WTC11 (cell line): ENCODE data around the gene KLRG1. TPM values are rescaled to one million over a fixed set of nuclear protein-coding genes. Genes with fewer than 3 reads are reported as not detected.

Source experiments
- ATAC-seq: fragments of 200-7000 bp; cut with Tn5 transposase; 2 replicates; pipeline ENCODE4 v1.10.0; 2021; ENCODE audit warnings: mild to moderate bottlenecking, moderate library complexity
- CTCF ChIA-PET: fragments of 300-600 bp; sonication (Branson Sonifier 250); formaldehyde crosslinking; loops from one replicate; lab custom pipeline; 2021; ENCODE audit warnings: antibody characterized with exemption; lab: Charles Lee
- POLR2A ChIA-PET: fragments of 350-600 bp; sonication (Branson Sonifier 250); formaldehyde crosslinking; loops from one replicate; lab custom pipeline; 2021; ENCODE audit warnings: antibody characterized with exemption; lab: Charles Lee
- DNase-seq: peaks from one replicate; pipeline ENCODE4 v3.0.0; 2021; ENCODE audit warnings: low spot score
- H3K27ac Mint-ChIP-seq: 2 replicates; pipeline ENCODE4 v1.8.0; 2021; ENCODE audit warnings: mixed read lengths
- H3K27me3 Mint-ChIP-seq: 2 replicates; pipeline ENCODE4 v1.8.0; 2021; ENCODE audit warnings: low read depth, mild to moderate bottlenecking, moderate library complexity, mixed read lengths
- H3K36me3 Mint-ChIP-seq: 2 replicates; pipeline ENCODE4 v1.8.0; 2021; ENCODE audit warnings: mixed read lengths
- H3K4me1 Mint-ChIP-seq: 2 replicates; pipeline ENCODE4 v1.8.0; 2022; ENCODE audit warnings: mixed read lengths
- H3K4me3 Mint-ChIP-seq: 2 replicates; pipeline ENCODE4 v1.8.0; 2021; ENCODE audit warnings: mild to moderate bottlenecking, moderate library complexity, mixed read lengths
- H3K9me3 Mint-ChIP-seq: 2 replicates; pipeline ENCODE4 v1.8.0; 2021; ENCODE audit warnings: mixed read lengths
- FOXJ3 ChIP-seq: sonication (generic); formaldehyde crosslinking; IDR thresholded peaks from 2 replicates; pipeline ENCODE4 v1.9.0; 2021; ENCODE audit warnings: missing genetic modification reagents, mild to moderate bottlenecking, borderline replicate concordance
- FOXP1 ChIP-seq: sonication (generic); formaldehyde crosslinking; IDR thresholded peaks from 2 replicates; pipeline ENCODE4 v1.8.0; 2022; ENCODE audit warnings: missing genetic modification reagents, mild to moderate bottlenecking, moderate library complexity, borderline replicate concordance
- NR3C1 ChIP-seq: sonication (generic); formaldehyde crosslinking; conservative IDR thresholded peaks from 2 replicates; pipeline ENCODE4 v1.8.1; 2023; ENCODE audit warnings: low read depth, mild to moderate bottlenecking, missing genetic modification reagents
- PRRX2 ChIP-seq: fragments of 250-450 bp; sonication (Bioruptor Pico); IDR thresholded peaks from 2 replicates; pipeline ENCODE4 v1.8.0; 2021; ENCODE audit warnings: mild to moderate bottlenecking
- RORB ChIP-seq: fragments of 250-450 bp; sonication (Bioruptor Pico); IDR thresholded peaks from 2 replicates; pipeline ENCODE4 v1.9.0; 2021; ENCODE audit warnings: mild to moderate bottlenecking
- SMAD3 ChIP-seq: sonication (generic); formaldehyde crosslinking; IDR thresholded peaks from 2 replicates; pipeline ENCODE4 v1.8.0; 2022; ENCODE audit warnings: missing genetic modification reagents, mild to moderate bottlenecking, borderline replicate concordance
- ZMAT4 ChIP-seq: fragments of 250-450 bp; sonication (Bioruptor Pico); IDR thresholded peaks from 2 replicates; pipeline ENCODE4 v1.9.0; 2021; ENCODE audit warnings: mild to moderate bottlenecking
- ZNF416 ChIP-seq: fragments of 250-450 bp; sonication (Bioruptor Pico); IDR thresholded peaks from 2 replicates; pipeline ENCODE4 v1.9.0; 2021; ENCODE audit warnings: mild to moderate bottlenecking, inconsistent platforms
- total RNA-seq: library from RNA; stranded (reverse); gene quantifications from 3 replicates; pipeline ENCODE4 v1.2.3, GENCODE V29; 2021
- TF ChIP-seq, protein P1 (sequence below): sonication (generic); formaldehyde crosslinking; IDR thresholded peaks from 2 replicates; pipeline ENCODE4 v1.8.0; 2022; ENCODE audit warnings: mild to moderate bottlenecking, missing genetic modification reagents
- TF ChIP-seq, protein P2 (sequence below): fragments of 250-450 bp; sonication (Bioruptor Pico); IDR thresholded peaks from 2 replicates; pipeline ENCODE4 v1.9.0; 2021; ENCODE audit warnings: moderate library complexity, mild to moderate bottlenecking, inconsistent platforms, borderline replicate concordance
- TF ChIP-seq, protein P3 (sequence below): sonication (generic); formaldehyde crosslinking; IDR thresholded peaks from 2 replicates; pipeline ENCODE4 v1.8.0; 2023; ENCODE audit warnings: mild to moderate bottlenecking, missing genetic modification reagents
- TF ChIP-seq, protein P4 (sequence below): fragments of 250-450 bp; sonication (Bioruptor Pico); IDR thresholded peaks from 2 replicates; pipeline ENCODE4 v1.9.0; 2021; ENCODE audit warnings: mild to moderate bottlenecking, borderline replicate concordance
- TF ChIP-seq, protein P5 (sequence below): fragments of 250-450 bp; sonication (Bioruptor Pico); conservative IDR thresholded peaks from 2 replicates; pipeline ENCODE4 v1.9.0; 2021; ENCODE audit warnings: mild to moderate bottlenecking
- TF ChIP-seq, protein P6 (sequence below): sonication (generic); formaldehyde crosslinking; IDR thresholded peaks from 2 replicates; pipeline ENCODE4 v1.8.1; 2022; ENCODE audit warnings: mild to moderate bottlenecking, moderate library complexity, missing genetic modification reagents
- TF ChIP-seq, protein P7 (sequence below): sonication (generic); formaldehyde crosslinking; IDR thresholded peaks from 2 replicates; pipeline ENCODE4 v1.8.0; 2022; ENCODE audit warnings: mild to moderate bottlenecking, missing genetic modification reagents

The KLRG1 gene
- total RNA-seq, 1 experiment from 2014 or later, result 7.2 TPM

DNA sequence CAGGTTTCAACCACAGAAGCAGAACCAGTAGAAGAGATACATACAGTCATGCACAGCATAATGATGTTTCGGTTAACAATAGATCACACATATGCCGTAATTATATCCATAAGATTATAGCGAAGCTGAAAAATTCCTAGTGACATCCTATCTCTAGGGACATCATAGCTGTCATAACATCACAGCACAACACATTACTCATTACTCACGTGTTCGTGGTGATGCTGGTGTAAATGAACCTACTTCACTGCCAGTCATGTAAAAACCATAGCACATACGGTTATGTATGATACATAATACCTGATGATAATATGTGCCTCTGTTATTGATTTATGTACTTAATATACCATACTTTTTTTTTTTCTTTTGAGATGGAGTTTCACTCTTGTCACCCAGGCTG lies 44.7 kb downstream of the KLRG1 start:
- no peak for DNase-seq
- H3K27ac Mint-ChIP-seq, result no peak overlapping the region
- ChIA-PET CTCF (interaction anchor here (0.6 kb wide), 1 partner anchor 203 kb away, joined by 3 read pairs; no protein-coding TSS in a partner anchor), POLR2A (no interaction called here)
- TF ChIP-seq ZMAT4 (no peak), ZNF416 (no peak), SMAD3 (CRISPR knock-in tag) (no peak), PRRX2 (CRISPR knock-in tag) (no peak), FOXJ3 (CRISPR knock-in tag) (no peak), FOXP1 (CRISPR knock-in tag) (no peak), NR3C1 (CRISPR knock-in tag) (no peak), RORB (no peak)
- TF ChIP-seq, protein P1, sequence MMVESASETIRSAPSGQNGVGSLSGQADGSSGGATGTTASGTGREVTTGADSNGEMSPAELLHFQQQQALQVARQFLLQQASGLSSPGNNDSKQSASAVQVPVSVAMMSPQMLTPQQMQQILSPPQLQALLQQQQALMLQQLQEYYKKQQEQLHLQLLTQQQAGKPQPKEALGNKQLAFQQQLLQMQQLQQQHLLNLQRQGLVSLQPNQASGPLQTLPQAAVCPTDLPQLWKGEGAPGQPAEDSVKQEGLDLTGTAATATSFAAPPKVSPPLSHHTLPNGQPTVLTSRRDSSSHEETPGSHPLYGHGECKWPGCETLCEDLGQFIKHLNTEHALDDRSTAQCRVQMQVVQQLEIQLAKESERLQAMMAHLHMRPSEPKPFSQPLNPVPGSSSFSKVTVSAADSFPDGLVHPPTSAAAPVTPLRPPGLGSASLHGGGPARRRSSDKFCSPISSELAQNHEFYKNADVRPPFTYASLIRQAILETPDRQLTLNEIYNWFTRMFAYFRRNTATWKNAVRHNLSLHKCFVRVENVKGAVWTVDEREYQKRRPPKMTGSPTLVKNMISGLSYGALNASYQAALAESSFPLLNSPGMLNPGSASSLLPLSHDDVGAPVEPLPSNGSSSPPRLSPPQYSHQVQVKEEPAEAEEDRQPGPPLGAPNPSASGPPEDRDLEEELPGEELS, result no peak
- TF ChIP-seq, protein P2, sequence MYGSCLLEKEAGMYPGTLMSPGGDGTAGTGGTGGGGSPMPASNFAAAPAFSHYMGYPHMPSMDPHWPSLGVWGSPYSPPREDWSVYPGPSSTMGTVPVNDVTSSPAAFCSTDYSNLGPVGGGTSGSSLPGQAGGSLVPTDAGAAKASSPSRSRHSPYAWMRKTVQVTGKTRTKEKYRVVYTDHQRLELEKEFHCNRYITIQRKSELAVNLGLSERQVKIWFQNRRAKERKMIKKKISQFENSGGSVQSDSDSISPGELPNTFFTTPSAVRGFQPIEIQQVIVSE, result no peak
- TF ChIP-seq, protein P3, sequence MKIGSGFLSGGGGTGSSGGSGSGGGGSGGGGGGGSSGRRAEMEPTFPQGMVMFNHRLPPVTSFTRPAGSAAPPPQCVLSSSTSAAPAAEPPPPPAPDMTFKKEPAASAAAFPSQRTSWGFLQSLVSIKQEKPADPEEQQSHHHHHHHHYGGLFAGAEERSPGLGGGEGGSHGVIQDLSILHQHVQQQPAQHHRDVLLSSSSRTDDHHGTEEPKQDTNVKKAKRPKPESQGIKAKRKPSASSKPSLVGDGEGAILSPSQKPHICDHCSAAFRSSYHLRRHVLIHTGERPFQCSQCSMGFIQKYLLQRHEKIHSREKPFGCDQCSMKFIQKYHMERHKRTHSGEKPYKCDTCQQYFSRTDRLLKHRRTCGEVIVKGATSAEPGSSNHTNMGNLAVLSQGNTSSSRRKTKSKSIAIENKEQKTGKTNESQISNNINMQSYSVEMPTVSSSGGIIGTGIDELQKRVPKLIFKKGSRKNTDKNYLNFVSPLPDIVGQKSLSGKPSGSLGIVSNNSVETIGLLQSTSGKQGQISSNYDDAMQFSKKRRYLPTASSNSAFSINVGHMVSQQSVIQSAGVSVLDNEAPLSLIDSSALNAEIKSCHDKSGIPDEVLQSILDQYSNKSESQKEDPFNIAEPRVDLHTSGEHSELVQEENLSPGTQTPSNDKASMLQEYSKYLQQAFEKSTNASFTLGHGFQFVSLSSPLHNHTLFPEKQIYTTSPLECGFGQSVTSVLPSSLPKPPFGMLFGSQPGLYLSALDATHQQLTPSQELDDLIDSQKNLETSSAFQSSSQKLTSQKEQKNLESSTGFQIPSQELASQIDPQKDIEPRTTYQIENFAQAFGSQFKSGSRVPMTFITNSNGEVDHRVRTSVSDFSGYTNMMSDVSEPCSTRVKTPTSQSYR (CRISPR knock-in tag), result no peak
- TF ChIP-seq, protein P4, sequence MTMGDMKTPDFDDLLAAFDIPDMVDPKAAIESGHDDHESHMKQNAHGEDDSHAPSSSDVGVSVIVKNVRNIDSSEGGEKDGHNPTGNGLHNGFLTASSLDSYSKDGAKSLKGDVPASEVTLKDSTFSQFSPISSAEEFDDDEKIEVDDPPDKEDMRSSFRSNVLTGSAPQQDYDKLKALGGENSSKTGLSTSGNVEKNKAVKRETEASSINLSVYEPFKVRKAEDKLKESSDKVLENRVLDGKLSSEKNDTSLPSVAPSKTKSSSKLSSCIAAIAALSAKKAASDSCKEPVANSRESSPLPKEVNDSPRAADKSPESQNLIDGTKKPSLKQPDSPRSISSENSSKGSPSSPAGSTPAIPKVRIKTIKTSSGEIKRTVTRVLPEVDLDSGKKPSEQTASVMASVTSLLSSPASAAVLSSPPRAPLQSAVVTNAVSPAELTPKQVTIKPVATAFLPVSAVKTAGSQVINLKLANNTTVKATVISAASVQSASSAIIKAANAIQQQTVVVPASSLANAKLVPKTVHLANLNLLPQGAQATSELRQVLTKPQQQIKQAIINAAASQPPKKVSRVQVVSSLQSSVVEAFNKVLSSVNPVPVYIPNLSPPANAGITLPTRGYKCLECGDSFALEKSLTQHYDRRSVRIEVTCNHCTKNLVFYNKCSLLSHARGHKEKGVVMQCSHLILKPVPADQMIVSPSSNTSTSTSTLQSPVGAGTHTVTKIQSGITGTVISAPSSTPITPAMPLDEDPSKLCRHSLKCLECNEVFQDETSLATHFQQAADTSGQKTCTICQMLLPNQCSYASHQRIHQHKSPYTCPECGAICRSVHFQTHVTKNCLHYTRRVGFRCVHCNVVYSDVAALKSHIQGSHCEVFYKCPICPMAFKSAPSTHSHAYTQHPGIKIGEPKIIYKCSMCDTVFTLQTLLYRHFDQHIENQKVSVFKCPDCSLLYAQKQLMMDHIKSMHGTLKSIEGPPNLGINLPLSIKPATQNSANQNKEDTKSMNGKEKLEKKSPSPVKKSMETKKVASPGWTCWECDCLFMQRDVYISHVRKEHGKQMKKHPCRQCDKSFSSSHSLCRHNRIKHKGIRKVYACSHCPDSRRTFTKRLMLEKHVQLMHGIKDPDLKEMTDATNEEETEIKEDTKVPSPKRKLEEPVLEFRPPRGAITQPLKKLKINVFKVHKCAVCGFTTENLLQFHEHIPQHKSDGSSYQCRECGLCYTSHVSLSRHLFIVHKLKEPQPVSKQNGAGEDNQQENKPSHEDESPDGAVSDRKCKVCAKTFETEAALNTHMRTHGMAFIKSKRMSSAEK (CRISPR knock-in tag), result no peak
- TF ChIP-seq, protein P5, sequence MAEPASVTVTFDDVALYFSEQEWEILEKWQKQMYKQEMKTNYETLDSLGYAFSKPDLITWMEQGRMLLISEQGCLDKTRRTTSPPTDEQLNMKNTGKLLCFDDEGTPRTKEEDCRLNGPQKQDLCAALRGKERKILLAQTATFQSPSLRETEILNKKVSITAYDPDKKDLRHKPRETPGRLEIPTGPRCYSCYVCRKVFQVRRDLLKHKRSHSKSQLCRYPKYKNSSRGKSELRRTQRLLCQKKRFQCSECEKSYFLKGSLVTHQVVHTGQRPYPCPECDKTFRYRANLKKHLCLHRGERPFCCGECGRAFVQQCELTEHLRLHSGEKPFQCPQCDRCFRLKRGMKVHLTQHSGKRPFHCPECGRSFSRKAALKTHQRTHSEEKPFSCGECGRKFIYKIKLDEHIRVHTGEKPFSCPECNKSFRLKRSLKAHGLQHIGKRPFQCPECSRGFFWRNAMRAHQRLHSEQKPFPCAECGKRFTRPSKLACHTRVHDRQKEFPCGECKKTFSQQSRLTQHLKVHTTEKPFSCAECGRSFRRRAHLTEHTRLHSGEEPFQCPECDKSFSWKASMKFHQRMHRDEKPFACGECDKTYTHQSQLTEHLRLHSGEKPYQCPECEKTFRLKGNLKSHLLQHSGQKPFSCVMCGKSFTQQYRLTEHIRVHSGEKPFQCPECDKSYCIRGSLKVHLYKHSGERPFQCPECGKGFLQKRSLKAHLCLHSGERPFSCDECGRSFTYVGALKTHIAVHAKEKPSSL (CRISPR knock-in tag), result no peak
- TF ChIP-seq, protein P6, sequence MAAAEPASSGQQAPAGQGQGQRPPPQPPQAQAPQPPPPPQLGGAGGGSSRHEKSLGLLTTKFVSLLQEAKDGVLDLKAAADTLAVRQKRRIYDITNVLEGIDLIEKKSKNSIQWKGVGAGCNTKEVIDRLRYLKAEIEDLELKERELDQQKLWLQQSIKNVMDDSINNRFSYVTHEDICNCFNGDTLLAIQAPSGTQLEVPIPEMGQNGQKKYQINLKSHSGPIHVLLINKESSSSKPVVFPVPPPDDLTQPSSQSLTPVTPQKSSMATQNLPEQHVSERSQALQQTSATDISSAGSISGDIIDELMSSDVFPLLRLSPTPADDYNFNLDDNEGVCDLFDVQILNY (CRISPR knock-in tag), result no peak
- TF ChIP-seq, protein P7, sequence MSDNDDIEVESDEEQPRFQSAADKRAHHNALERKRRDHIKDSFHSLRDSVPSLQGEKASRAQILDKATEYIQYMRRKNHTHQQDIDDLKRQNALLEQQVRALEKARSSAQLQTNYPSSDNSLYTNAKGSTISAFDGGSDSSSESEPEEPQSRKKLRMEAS (CRISPR knock-in tag), result no peak
- peaks cover 9% of the 10 kb centered on the region for H3K9me3 Mint-ChIP-seq
- H3K27me3 Mint-ChIP-seq, result no peaks in the 10 kb centered on the region; the same call in 1 of the 2 replicates
- no peak for ATAC-seq
- H3K4me1 Mint-ChIP-seq, result peaks cover 7% of the 10 kb centered on the region
- peaks cover 7% of the 10 kb centered on the region for H3K36me3 Mint-ChIP-seq
- H3K4me3 Mint-ChIP-seq, result no peak overlapping the region
